C4-2B (cell line): Measurements from ENCODE around the gene PFKP.
"Not testable (repeated sequence)": the region's sequence is repeated elsewhere in the genome, so short reads cannot be mapped to it uniquely, and the experiment has no call there.

ENCODE experiments used
- H3K27ac ChIP-seq: fragments of 450-650 bp; 2 replicates; pipeline ENCODE4 v1.5.1; 2017
- ZFX ChIP-seq: fragments of 450-650 bp; IDR thresholded peaks from 2 replicates; pipeline ENCODE4 v1.6.1; 2017
- TF ChIP-seq, protein P1 (sequence below): fragments of 450-650 bp; conservative IDR thresholded peaks from 2 replicates; pipeline ENCODE4 v1.5.1; 2017; ENCODE audit warnings: mild to moderate bottlenecking

PFKP gene

GRCh38 chr10:3056280-3057037 lies 10.9 kb upstream of the PFKP start:
- TF ChIP-seq, protein P1, sequence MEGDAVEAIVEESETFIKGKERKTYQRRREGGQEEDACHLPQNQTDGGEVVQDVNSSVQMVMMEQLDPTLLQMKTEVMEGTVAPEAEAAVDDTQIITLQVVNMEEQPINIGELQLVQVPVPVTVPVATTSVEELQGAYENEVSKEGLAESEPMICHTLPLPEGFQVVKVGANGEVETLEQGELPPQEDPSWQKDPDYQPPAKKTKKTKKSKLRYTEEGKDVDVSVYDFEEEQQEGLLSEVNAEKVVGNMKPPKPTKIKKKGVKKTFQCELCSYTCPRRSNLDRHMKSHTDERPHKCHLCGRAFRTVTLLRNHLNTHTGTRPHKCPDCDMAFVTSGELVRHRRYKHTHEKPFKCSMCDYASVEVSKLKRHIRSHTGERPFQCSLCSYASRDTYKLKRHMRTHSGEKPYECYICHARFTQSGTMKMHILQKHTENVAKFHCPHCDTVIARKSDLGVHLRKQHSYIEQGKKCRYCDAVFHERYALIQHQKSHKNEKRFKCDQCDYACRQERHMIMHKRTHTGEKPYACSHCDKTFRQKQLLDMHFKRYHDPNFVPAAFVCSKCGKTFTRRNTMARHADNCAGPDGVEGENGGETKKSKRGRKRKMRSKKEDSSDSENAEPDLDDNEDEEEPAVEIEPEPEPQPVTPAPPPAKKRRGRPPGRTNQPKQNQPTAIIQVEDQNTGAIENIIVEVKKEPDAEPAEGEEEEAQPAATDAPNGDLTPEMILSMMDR, result no peak
- no peak for TF ChIP-seq ZFX
- no peak overlapping the region for H3K27ac ChIP-seq

GRCh38 chr10:3057946-3058345 lies 9.4 kb upstream of the PFKP start:
- TF ChIP-seq, protein P1, result no peak
- no peak for TF ChIP-seq ZFX
- no peak overlapping the region for H3K27ac ChIP-seq

- no peak overlapping the region for H3K27ac ChIP-seq
- no peak for TF ChIP-seq ZFX
- TF ChIP-seq, protein P1, result no peak
These were observed 7.4 kb upstream of the PFKP start for GRCh38 chr10:3059974-3060373.

GRCh38 chr10:3060481-3060889 lies 6.9 kb upstream of the PFKP start:
- TF ChIP-seq ZFX, result no peak
- TF ChIP-seq, protein P1, result no peak

DNA sequence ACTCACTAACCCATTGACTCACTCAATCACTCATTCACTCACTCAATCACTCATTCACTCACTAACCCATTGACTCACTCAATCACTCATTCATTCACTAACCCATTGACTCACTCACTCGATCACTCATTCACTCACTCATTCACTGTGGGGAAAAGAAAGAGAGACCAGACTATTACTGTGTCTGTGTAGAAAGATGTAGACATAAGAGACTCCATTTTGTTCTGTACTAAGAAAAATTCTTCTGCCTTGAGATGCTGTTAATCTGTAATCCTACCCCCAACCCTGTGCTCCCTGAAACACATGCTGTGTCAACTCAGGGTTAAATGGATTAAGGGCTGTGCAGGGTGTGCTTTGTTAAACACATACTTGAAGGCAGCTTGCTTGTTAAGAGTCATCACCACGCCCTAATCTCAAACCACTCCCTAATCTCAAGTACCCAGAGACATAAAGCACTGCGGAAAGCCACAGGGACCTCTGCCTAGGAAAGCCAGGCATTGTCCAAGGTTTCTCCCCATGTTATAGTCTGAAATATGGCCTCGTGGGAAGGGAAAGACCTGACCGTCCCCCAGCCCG lies 5.9 kb upstream of the PFKP start:
- H3K27ac ChIP-seq, result not testable (repeated sequence)

More at GRCh38 chr10:3060481-3060889, 6.9 kb upstream of the PFKP start:
- no peak overlapping the region for H3K27ac ChIP-seq

- TF ChIP-seq, protein P1, result no peak
- TF ChIP-seq ZFX, result no peak
- no peak overlapping the region for H3K27ac ChIP-seq
These were observed 4.7 kb upstream of the PFKP start for GRCh38 chr10:3062502-3063186.

DNA sequence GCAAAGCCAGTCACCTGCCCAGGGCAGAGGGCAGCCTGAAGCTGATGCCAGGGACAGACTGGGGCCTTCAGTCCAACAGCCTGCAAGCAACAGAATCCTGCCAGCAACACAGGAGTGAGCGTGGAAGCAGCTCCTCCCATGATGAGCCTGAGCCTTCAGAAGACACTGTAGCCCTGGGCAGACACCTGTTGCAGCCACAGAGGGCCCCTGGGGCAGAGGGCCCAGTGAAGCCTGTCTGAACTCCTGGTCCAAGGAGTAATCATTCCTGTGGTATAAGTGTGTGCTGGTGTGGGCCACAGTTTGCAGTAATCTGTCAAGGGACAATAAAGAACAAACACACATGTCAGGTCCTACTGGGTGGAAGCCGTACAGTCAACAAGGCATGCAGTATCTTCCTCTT lies 2.9 kb upstream of the PFKP start:
- no peak overlapping the region for H3K27ac ChIP-seq
- TF ChIP-seq, protein P1, result no peak
- no peak for TF ChIP-seq ZFX
